H1 (cell line): Measurements from ENCODE around the gene RELT. TPM values are rescaled to one million over a fixed set of nuclear protein-coding genes. Genes with fewer than 3 reads are reported as not detected.

Experiments used
- CTCF ChIA-PET: fragments of 300-600 bp; sonication (Branson Sonifier 250); formaldehyde crosslinking; loops from one replicate; lab custom pipeline; 2021; ENCODE audit not compliant: partially characterized antibody; lab: Charles Lee
- POLR2A ChIA-PET: fragments of 300-600 bp; sonication (Branson Sonifier 250); formaldehyde crosslinking; loops from one replicate; lab custom pipeline; 2021; ENCODE audit warnings: inconsistent platforms; ENCODE audit not compliant: partially characterized antibody; lab: Charles Lee
- DNase-seq, 2 experiments: peaks; one replicate each; pipeline versions ENCODE4 v3.0.0 to v3.0.0-alpha.2; 2010 to 2022; ENCODE audit warnings: low spot score in 2 of 2, low read depth in 1 of 2, mixed read lengths in 1 of 2
- FAIRE-seq: peaks from 2 replicates; lab custom pipeline; 2011; peaks lifted over from hg19 to GRCh38; lab: Jason Lieb, UNC
- H2AFZ ChIP-seq: 2 replicates; pipeline ENCODE4 v1.8.1; 2012; ENCODE audit warnings: low read length, inconsistent platforms
- H2AK5ac ChIP-seq: 2 replicates; pipeline ENCODE4 v1.6.1; 2013; ENCODE audit warnings: low read depth, low read length
- H2BK120ac ChIP-seq: replicated peaks from 2 replicates; pipeline ENCODE3; 2013; ENCODE audit warnings: low read depth, low read length, inconsistent platforms
- H2BK12ac ChIP-seq: 2 replicates; pipeline ENCODE4 v1.6.1; 2013; ENCODE audit warnings: low read depth, low read length
- H2BK15ac ChIP-seq: 2 replicates; pipeline ENCODE4 v1.6.1; 2013; ENCODE audit warnings: low read length
- H2BK20ac ChIP-seq: 2 replicates; pipeline ENCODE4 v1.6.1; 2013; ENCODE audit warnings: low read length
- H2BK5ac ChIP-seq: 2 replicates; pipeline ENCODE4 v1.6.1; 2013; ENCODE audit warnings: low read depth, low read length
- H3K14ac ChIP-seq: 2 replicates; pipeline ENCODE4 v1.6.1; 2013; ENCODE audit warnings: inconsistent platforms; ENCODE audit not compliant: insufficient read length
- H3K18ac ChIP-seq: 2 replicates; pipeline ENCODE4 v1.6.1; 2013; ENCODE audit warnings: low read length; ENCODE audit errors: extremely low read depth
- H3K23ac ChIP-seq: 2 replicates; pipeline ENCODE4 v1.6.1; 2013; ENCODE audit warnings: inconsistent platforms; ENCODE audit not compliant: insufficient read length
- H3K23me2 ChIP-seq: 2 replicates; pipeline ENCODE4 v1.6.1; 2013; ENCODE audit warnings: low read depth, low read length
- H3K27ac ChIP-seq: 2 replicates; pipeline ENCODE4 v1.6.1; 2011; ENCODE audit warnings: low read depth, low read length, inconsistent platforms
- H3K27me3 ChIP-seq, 4 experiments: replicated peaks in 1 of 4; 1 replicate in 1 of 4; 2 replicates in 3 of 4; pipeline versions ENCODE4 v1.6.1 to v1.8.1; 2011 to 2013; ENCODE audit warnings: low read length in 3 of 4, mild to moderate bottlenecking in 3 of 4, inconsistent platforms in 2 of 4, mixed read lengths in 2 of 4, moderate library complexity in 1 of 4; ENCODE audit not compliant: control insufficient read depth in 3 of 4, insufficient read depth in 3 of 4; ENCODE audit errors: extremely low read depth in 1 of 4
- H3K36me3 ChIP-seq, 4 experiments: 2 replicates each; pipeline versions ENCODE4 v1.6.1 to v1.8.1; 2011 to 2013; ENCODE audit warnings: mild to moderate bottlenecking in 4 of 4, low read length in 3 of 4, moderate library complexity in 2 of 4, control low read depth in 1 of 4, inconsistent platforms in 1 of 4; ENCODE audit not compliant: insufficient read depth in 4 of 4, control insufficient read depth in 2 of 4
- H3K4ac ChIP-seq: replicated peaks from 2 replicates; pipeline ENCODE3; 2013; ENCODE audit warnings: low read length, low read depth, mixed read lengths, inconsistent platforms; ENCODE audit not compliant: insufficient read length
- H3K4me1 ChIP-seq, 4 experiments: replicated peaks in 1 of 4; 1 replicate in 1 of 4; 2 replicates in 3 of 4; pipeline versions ENCODE4 v1.6.1 to v1.8.1; 2011 to 2013; ENCODE audit warnings: low read length in 3 of 4, inconsistent platforms in 2 of 4, mixed read lengths in 1 of 4; ENCODE audit not compliant: insufficient read depth in 4 of 4, control insufficient read depth in 3 of 4
- H3K4me2 ChIP-seq, 2 experiments: 2 replicates each; pipeline versions ENCODE4 v1.6.1 to v1.8.1; 2011 to 2013; ENCODE audit warnings: low read depth in 2 of 2, low read length in 2 of 2, control low read depth in 1 of 2, inconsistent platforms in 1 of 2, mild to moderate bottlenecking in 1 of 2; ENCODE audit not compliant: insufficient read depth in 1 of 2
- H3K4me3 ChIP-seq, 4 experiments: fragments of 200-600, 300-600 bp in 1 of 4; sonication (generic), shearing (Covaris generic), sonication (Bioruptor Twin) in 1 of 4; 2 replicates each; pipeline versions ENCODE4 v1.5.1 to v1.8.1; 2011 to 2016; ENCODE audit warnings: low read length in 4 of 4, low read depth in 3 of 4, control low read depth in 2 of 4, inconsistent platforms in 2 of 4, mild to moderate bottlenecking in 2 of 4, mixed read lengths in 1 of 4, moderate library complexity in 1 of 4; ENCODE audit not compliant: insufficient read depth in 2 of 4; ENCODE audit errors: extremely low read depth in 1 of 4
- H3K56ac ChIP-seq: replicated peaks from 2 replicates; pipeline ENCODE3; 2013; ENCODE audit warnings: low read depth, mild to moderate bottlenecking, mixed read lengths, low read length, inconsistent platforms; ENCODE audit not compliant: insufficient read length
- H3K79me1 ChIP-seq: 2 replicates; pipeline ENCODE4 v1.6.1; 2013; ENCODE audit warnings: low read depth, low read length, control low read depth
- H3K79me2 ChIP-seq, 2 experiments: 2 replicates each; pipeline versions ENCODE4 v1.6.1 to v1.8.1; 2012 to 2013; ENCODE audit warnings: low read length in 2 of 2, mild to moderate bottlenecking in 2 of 2, inconsistent platforms in 1 of 2; ENCODE audit not compliant: insufficient read depth in 2 of 2, control insufficient read depth in 1 of 2
- H3K9ac ChIP-seq, 4 experiments: replicated peaks in 1 of 4; 1 replicate in 1 of 4; 2 replicates in 3 of 4; pipeline versions ENCODE4 v1.6.1 to v1.8.1; 2011 to 2013; ENCODE audit warnings: low read depth in 3 of 4, low read length in 3 of 4, control low read depth in 2 of 4, mild to moderate bottlenecking in 2 of 4, moderate library complexity in 2 of 4, inconsistent platforms in 1 of 4; ENCODE audit errors: extremely low read depth in 1 of 4
- H3K9me3 ChIP-seq, 2 experiments: 2 replicates each; pipeline versions ENCODE4 v1.6.1 to v1.8.1; 2012 to 2013; ENCODE audit warnings: mild to moderate bottlenecking in 2 of 2, moderate library complexity in 2 of 2, control low read depth in 1 of 2, inconsistent platforms in 1 of 2, low read depth in 1 of 2, low read length in 1 of 2, mixed read lengths in 1 of 2; ENCODE audit not compliant: insufficient read depth in 2 of 2
- H4K20me1 ChIP-seq, 2 experiments: replicated peaks in 1 of 2; 2 replicates each; pipeline versions ENCODE3 to v1.8.1; 2011 to 2013; ENCODE audit warnings: inconsistent platforms in 2 of 2, low read length in 2 of 2, mild to moderate bottlenecking in 1 of 2; ENCODE audit not compliant: insufficient read depth in 2 of 2, control insufficient read depth in 1 of 2
- H4K5ac ChIP-seq: 2 replicates; pipeline ENCODE4 v1.6.1; 2013; ENCODE audit warnings: low read length, low read depth, mixed read lengths, inconsistent platforms; ENCODE audit not compliant: insufficient read length
- H4K8ac ChIP-seq: 2 replicates; pipeline ENCODE4 v1.8.0; 2013; ENCODE audit warnings: mild to moderate bottlenecking, moderate library complexity, low read length, inconsistent platforms; ENCODE audit not compliant: insufficient read depth; ENCODE audit errors: extremely low read depth
- H4K91ac ChIP-seq: replicated peaks from 2 replicates; pipeline ENCODE3; 2013; ENCODE audit warnings: low read length, mixed read lengths, inconsistent platforms; ENCODE audit not compliant: insufficient read length
- BACH1 ChIP-seq: IDR thresholded peaks from 2 replicates; pipeline ENCODE4 v1.6.1; 2012; ENCODE audit warnings: low read length, improper control_type of control experiment
- CHD1 ChIP-seq: IDR thresholded peaks from 2 replicates; pipeline ENCODE4 v1.6.1; 2012; ENCODE audit warnings: low read depth, low read length, improper control_type of control experiment
- CREB1 ChIP-seq: IDR thresholded peaks from 2 replicates; pipeline ENCODE4 v1.6.1; 2012; ENCODE audit warnings: inconsistent platforms
- CTBP2 ChIP-seq: IDR thresholded peaks from 2 replicates; pipeline ENCODE4 v1.7.0; 2011; ENCODE audit warnings: borderline replicate concordance, mild to moderate bottlenecking, moderate library complexity, mixed read lengths, low read length; ENCODE audit not compliant: insufficient read depth, insufficient read length
- FOSL1 ChIP-seq: IDR thresholded peaks from 2 replicates; pipeline ENCODE4 v1.6.1; 2011; ENCODE audit warnings: mild to moderate bottlenecking, low read depth, low read length, moderate library complexity; ENCODE audit not compliant: insufficient read depth
- GTF2F1 ChIP-seq: IDR thresholded peaks from 2 replicates; pipeline ENCODE4 v1.6.1; 2012; ENCODE audit warnings: low read depth, low read length, improper control_type of control experiment, borderline replicate concordance
- HDAC2 ChIP-seq, 2 experiments: fragments of 300-600 bp in 1 of 2; sonication (generic) in 1 of 2; IDR thresholded peaks; 2 replicates each; pipeline ENCODE4 v1.6.1; 2011 to 2012; ENCODE audit warnings: low read depth in 2 of 2, low read length in 2 of 2, mild to moderate bottlenecking in 2 of 2, moderate library complexity in 2 of 2, borderline replicate concordance in 1 of 2, inconsistent platforms in 1 of 2
- HDAC6 ChIP-seq: IDR thresholded peaks from one replicate; pipeline ENCODE4 v1.7.1; 2012; ENCODE audit warnings: low read depth, mild to moderate bottlenecking, inconsistent platforms, low read length, moderate library complexity
- KDM1A ChIP-seq: fragments of 200-600, 300-600 bp; sonication (generic); IDR thresholded peaks from 2 replicates; pipeline ENCODE4 v1.7.1; 2016; ENCODE audit warnings: mild to moderate bottlenecking, low read length, borderline replicate concordance
- MAFK ChIP-seq: IDR thresholded peaks from 2 replicates; pipeline ENCODE4 v1.6.1; 2012; ENCODE audit warnings: low read depth, mild to moderate bottlenecking, improper control_type of control experiment, low read length
- POLR2AphosphoS5 ChIP-seq: IDR thresholded peaks from 2 replicates; pipeline ENCODE4 v1.6.1; 2011; ENCODE audit warnings: low read depth, low read length
- SIRT6 ChIP-seq: IDR thresholded peaks from one replicate; pipeline ENCODE4 v1.7.1; 2012; ENCODE audit warnings: low read length, inconsistent platforms
- TBP ChIP-seq: IDR thresholded peaks from 2 replicates; pipeline ENCODE4 v1.6.1; 2011; ENCODE audit warnings: low read depth, low read length, improper control_type of control experiment
- YY1 ChIP-seq: IDR thresholded peaks from 2 replicates; pipeline ENCODE4 v1.6.1; 2011; ENCODE audit warnings: low read depth, mild to moderate bottlenecking, low read length
- WGBS, 2 experiments: shearing (Covaris generic) in 1 of 2; methylation state at CpG; one replicate each; pipeline versions ENCODE4 v1.1.6 to v1.1.7; 2013 to 2015; ENCODE audit warnings: low lambda C conversion rate in 2 of 2, mixed read lengths in 2 of 2, inconsistent platforms in 1 of 2, low coverage in 1 of 2, missing lambda C conversion rate in 1 of 2; ENCODE audit not compliant: insufficient replicate concordance in 2 of 2, insufficient coverage in 1 of 2, insufficient read length in 1 of 2; ENCODE audit errors: extremely low coverage in 1 of 2, missing lambda C conversion rate in 1 of 2; 5-methylcytosine and 5-hydroxymethylcytosine counted together
- polyA plus RNA-seq, 7 experiments: library from polyadenylated mRNA; depleted of rRNA in 3 of 7; stranded (reverse) in 5 of 7; unstranded in 2 of 7; fragments of >200 nt in 5 of 7; fragments of 200-250 nt in 2 of 7; gene quantifications; 1 replicate in 5 of 7; 2 replicates in 1 of 7; 4 replicates in 1 of 7; pipeline versions ENCODE4 v1.2.1 to v1.2.3, GENCODE V29; 2011 to 2013; ENCODE audit warnings: missing spikeins in 2 of 7, mixed read lengths in 2 of 7
- total RNA-seq: library from RNA; stranded (reverse); fragmentation: NEBNext Ultra II Directional; extraction: Animal tissue kit (Norgen Biotek cat#: 25700); gene quantifications from 2 replicates; pipeline ENCODE4 v1.2.1, GENCODE V29; 2021

Gene RELT
- total and polyA plus RNA-seq, 2 of the 8 experiments (the other 6 are each of a cell fraction or from before 2014, with no cell fraction given) = 3.4 to 5.7 TPM

DNA sequence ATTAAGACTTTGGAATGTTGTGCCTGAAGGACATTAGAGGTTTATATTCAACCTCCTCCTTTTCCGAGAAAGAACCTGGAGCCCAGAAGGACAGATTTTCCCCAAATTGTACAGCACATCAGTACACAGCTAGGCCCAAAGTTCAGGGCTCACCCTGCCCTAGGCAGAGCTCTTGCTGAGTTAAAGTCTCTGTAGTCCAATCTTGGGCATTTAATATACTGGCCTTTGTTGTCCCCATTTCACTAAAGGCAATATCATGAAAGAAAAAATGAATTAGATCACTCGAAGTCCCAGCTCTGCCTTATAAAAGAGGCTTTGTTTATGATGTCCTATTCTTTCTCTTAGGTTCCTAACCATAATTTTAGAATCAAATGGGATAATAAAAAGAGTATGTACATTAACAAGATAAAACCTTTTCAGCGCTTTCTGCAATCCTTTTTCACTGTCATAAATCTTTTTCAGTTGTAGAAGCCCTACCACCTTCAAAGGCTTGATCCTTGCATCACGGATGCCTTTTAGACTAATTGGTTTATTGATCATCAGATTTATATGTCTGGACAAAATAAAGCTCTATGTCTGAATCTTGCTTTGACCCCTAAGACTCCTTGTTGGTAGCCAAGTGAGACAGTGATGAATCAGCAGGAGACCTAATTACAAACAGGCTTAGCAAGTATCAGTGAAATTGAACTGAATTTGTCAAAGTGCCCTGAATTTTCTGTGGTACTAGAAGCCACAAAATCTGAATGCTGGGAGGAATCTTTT, 39.8 kb downstream of the RELT start:
- no peak overlapping the region for H2BK20ac ChIP-seq
- 89% methylated on average over 4 of the region's 4 CpGs; no CpG with 5 or more reads in 1 of the 2 experiments for WGBS, 2 experiments
- H3K4me2 ChIP-seq = no peak overlapping the region
- no peak overlapping the region for H4K5ac ChIP-seq
- H2BK5ac ChIP-seq = no peak overlapping the region
- no peak overlapping the region for H3K23ac ChIP-seq
- no peak overlapping the region for H3K4ac ChIP-seq
- H2BK120ac ChIP-seq = no peak overlapping the region
- H3K79me1 ChIP-seq = no peaks in the 10 kb centered on the region; the same call in 1 of the 2 replicates
- no peak overlapping the region for H3K56ac ChIP-seq
- no peaks in the 10 kb centered on the region for H3K79me2 ChIP-seq
- H3K27me3 ChIP-seq = no peaks in the 10 kb centered on the region
- H3K4me3 ChIP-seq = no peak overlapping the region
- no peak overlapping the region for H4K8ac ChIP-seq
- no peak overlapping the region for H3K14ac ChIP-seq
- no peak for FAIRE-seq
- no peak overlapping the region for H3K18ac ChIP-seq
- no peak overlapping the region for H2AK5ac ChIP-seq
- no peak overlapping the region for H2BK12ac ChIP-seq
- CTCF ChIA-PET = interaction anchor here (0.7 to 5.6 kb wide), 6 partner anchors 10 to 245 kb away, joined by 3 to 27 read pairs (median 6); no protein-coding TSS in a partner anchor
- H4K20me1 ChIP-seq = no peaks in the 10 kb centered on the region
- no peaks in the 10 kb centered on the region for H3K23me2 ChIP-seq
- no peaks in the 10 kb centered on the region for H3K4me1 ChIP-seq
- no peak overlapping the region for H3K27ac ChIP-seq
- H2BK15ac ChIP-seq = no peak overlapping the region
- no peak for DNase-seq
- POLR2A ChIA-PET = interaction anchor here (0.9 kb wide), 1 partner anchor 13 kb away, joined by 3 read pairs; no protein-coding TSS in a partner anchor
- no peak overlapping the region for H3K9ac ChIP-seq
- no peaks in the 10 kb centered on the region for H3K9me3 ChIP-seq
- H4K91ac ChIP-seq = no peak overlapping the region
- H3K36me3 ChIP-seq = peaks cover 0 to 4% (median 0%) of the 10 kb centered on the region in 4 experiments; a peak in 4 of 8 replicates
- H2AFZ ChIP-seq = no peak overlapping the region
- TF ChIP-seq KDM1A = no peak
- no peak for TF ChIP-seq POLR2AphosphoS5
- no peak for TF ChIP-seq TBP
- no peak for TF ChIP-seq BACH1
- TF ChIP-seq HDAC2 (IDR thresholded peaks at IDR 0.05; ENCODE audit: borderline replicate concordance in 1 of 2, low read depth in 2 of 2, low read length in 2 of 2) = no peak
- no peak for TF ChIP-seq CHD1
- TF ChIP-seq SIRT6 = no peak
- no peak for TF ChIP-seq CREB1
- no peak for TF ChIP-seq HDAC6
- TF ChIP-seq MAFK = no peak
- no peak for TF ChIP-seq GTF2F1
- no peak for TF ChIP-seq CTBP2
- TF ChIP-seq FOSL1 = no peak
- TF ChIP-seq YY1 = no peak
